Tibial artery (tissue), 4 donors: Measurements from ENCODE around the gene EIF3F.
A peak's percentile ranks its signal among the peaks of the same experiment; 100 is the strongest.

ENCODE experiments used
- DNase-seq, 2 donors: peaks; one replicate each; pipeline ENCODE4 v3.0.0-alpha.2; 2019
- H3K27ac ChIP-seq, 2 donors: fragments of 200-600 bp; sonication (generic) in 1 of 2; 1 replicate in 1 of 2; 2 replicates in 1 of 2; pipeline ENCODE4 v1.5.1; 2018 to 2019; ENCODE audit warnings: mild to moderate bottlenecking in 1 of 2
- H3K27me3 ChIP-seq, 2 donors: fragments of 200-600 bp; sonication (generic) in 1 of 2; one replicate each; pipeline versions ENCODE4 v1.5.1 to v1.6.0; 2016 to 2019
- H3K36me3 ChIP-seq, 3 donors: fragments of 200-600 bp; sonication (generic) in 2 of 3; one replicate each; pipeline ENCODE4 v1.5.1; 2016 to 2019; ENCODE audit warnings: mild to moderate bottlenecking in 2 of 3
- H3K4me1 ChIP-seq, 4 donors: fragments of 200-600 bp; sonication (generic) in 2 of 4; 1 replicate in 3 of 4; 2 replicates in 1 of 4; pipeline ENCODE4 v1.5.1; 2016 to 2019
- H3K4me3 ChIP-seq, 2 donors: fragments of 200-600 bp; sonication (generic) in 1 of 2; 1 replicate in 1 of 2; 2 replicates in 1 of 2; pipeline ENCODE4 v1.5.1; 2018 to 2019; ENCODE audit warnings: mild to moderate bottlenecking in 2 of 2
- H3K9me3 ChIP-seq, 3 donors: fragments of 200-600 bp; sonication (generic) in 1 of 3; one replicate each; pipeline ENCODE4 v1.5.1; 2016 to 2019
- intact Hi-C: fragments of 100-400 bp; cut with DNase I; formaldehyde crosslinking; loops from one replicate; pipeline ENCODE4 v1.15.0; 2023; ENCODE audit warnings: low total_unique reads
- TF ChIP-seq, protein P1 (sequence below), 2 experiments: fragments of 200-600 bp in 1 of 2; fragments of 450-650 bp in 1 of 2; IDR thresholded peaks; one replicate each; pipeline ENCODE4 v1.5.1; 2017 to 2019; ENCODE audit warnings: antibody characterized with exemption in 2 of 2, mild to moderate bottlenecking in 1 of 2, moderate library complexity in 1 of 2

Gene EIF3F

DNA sequence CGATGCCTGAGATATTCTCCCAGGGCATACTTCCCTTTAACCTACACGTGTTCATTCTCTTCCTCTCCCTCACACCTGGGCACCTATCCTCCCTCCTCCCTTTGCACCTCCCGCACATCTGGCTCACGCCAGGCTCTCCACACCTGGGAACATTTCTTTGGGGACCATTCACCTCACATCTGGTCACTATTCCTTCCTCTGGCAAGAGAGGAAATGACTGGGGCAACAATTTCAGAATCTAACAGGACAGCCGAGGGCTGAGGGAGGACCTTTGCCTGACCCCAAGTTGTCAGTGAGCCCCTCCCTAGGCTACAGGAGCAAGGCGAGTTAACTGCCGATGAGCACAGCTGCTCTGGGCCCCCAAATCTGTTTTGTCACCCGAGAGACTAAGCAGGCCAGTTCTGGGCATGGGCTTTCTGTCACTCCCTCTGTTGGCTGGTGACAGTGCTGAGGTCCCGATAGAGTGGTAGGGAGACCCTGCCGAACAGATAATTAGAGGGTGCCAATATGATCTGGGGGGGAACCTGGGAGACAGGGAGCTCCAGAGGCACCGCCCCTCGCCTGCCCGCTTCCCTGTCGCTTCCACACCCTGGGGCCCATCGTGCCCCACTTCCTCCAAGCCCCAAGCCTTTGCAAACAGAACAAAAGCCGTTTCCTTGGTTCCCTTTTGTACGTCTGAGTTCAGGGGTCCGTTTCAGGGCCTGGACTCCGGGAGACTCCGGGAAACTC lies 45.6 kb downstream of the EIF3F start:
- intact Hi-C loops = loop anchor here (2.0 kb wide), 1 partner anchor 56 kb away; no protein-coding TSS in a partner anchor
- Histone ChIP-seq H3K4me3 (no peak overlapping the region), H3K27me3 (peaks cover 0 to 30% of the 10 kb centered on the region in 2 donors), H3K27ac (no peak overlapping the region), H3K9me3 (no peaks in the 10 kb centered on the region), H3K4me1 (peaks cover 0 to 10% (median 2%) of the 10 kb centered on the region in 4 donors), H3K36me3 (no peaks in the 10 kb centered on the region)
- TF ChIP-seq, protein P1, sequence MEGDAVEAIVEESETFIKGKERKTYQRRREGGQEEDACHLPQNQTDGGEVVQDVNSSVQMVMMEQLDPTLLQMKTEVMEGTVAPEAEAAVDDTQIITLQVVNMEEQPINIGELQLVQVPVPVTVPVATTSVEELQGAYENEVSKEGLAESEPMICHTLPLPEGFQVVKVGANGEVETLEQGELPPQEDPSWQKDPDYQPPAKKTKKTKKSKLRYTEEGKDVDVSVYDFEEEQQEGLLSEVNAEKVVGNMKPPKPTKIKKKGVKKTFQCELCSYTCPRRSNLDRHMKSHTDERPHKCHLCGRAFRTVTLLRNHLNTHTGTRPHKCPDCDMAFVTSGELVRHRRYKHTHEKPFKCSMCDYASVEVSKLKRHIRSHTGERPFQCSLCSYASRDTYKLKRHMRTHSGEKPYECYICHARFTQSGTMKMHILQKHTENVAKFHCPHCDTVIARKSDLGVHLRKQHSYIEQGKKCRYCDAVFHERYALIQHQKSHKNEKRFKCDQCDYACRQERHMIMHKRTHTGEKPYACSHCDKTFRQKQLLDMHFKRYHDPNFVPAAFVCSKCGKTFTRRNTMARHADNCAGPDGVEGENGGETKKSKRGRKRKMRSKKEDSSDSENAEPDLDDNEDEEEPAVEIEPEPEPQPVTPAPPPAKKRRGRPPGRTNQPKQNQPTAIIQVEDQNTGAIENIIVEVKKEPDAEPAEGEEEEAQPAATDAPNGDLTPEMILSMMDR (IDR thresholded peaks at IDR 0.05) = no peak
- DNase-seq = no peak

GRCh38 chr11:8033305-8034105 lies 46.4 kb downstream of the EIF3F start:
- intact Hi-C loops = loop anchor here (2.0 kb wide), 1 partner anchor 55 kb away; no protein-coding TSS in a partner anchor
- Histone ChIP-seq H3K9me3 (no peaks in the 10 kb centered on the region), H3K4me3 (no peak overlapping the region), H3K36me3 (no peaks in the 10 kb centered on the region), H3K27me3 (peaks cover 0 to 30% of the 10 kb centered on the region in 2 donors), H3K27ac (no peak overlapping the region), H3K4me1 (peaks cover 0 to 10% (median 2%) of the 10 kb centered on the region in 4 donors)
- TF ChIP-seq, protein P1 (IDR thresholded peaks at IDR 0.05) = peak; percentile 82 to 87
- DNase-seq = peak; percentile 78 to 82

- Histone ChIP-seq H3K4me3 (no peak overlapping the region), H3K27me3 (peaks cover 0 to 30% of the 10 kb centered on the region in 2 donors), H3K4me1 (peaks cover 0 to 10% (median 2%) of the 10 kb centered on the region in 4 donors), H3K36me3 (no peaks in the 10 kb centered on the region), H3K27ac (no peak overlapping the region), H3K9me3 (no peaks in the 10 kb centered on the region)
- intact Hi-C loops = no loop called here
- no peak for DNase-seq
- TF ChIP-seq, protein P1 (IDR thresholded peaks at IDR 0.05) = no peak
Measured at GRCh38 chr11:8034106-8034585, 47.0 kb downstream of the EIF3F start.

DNA sequence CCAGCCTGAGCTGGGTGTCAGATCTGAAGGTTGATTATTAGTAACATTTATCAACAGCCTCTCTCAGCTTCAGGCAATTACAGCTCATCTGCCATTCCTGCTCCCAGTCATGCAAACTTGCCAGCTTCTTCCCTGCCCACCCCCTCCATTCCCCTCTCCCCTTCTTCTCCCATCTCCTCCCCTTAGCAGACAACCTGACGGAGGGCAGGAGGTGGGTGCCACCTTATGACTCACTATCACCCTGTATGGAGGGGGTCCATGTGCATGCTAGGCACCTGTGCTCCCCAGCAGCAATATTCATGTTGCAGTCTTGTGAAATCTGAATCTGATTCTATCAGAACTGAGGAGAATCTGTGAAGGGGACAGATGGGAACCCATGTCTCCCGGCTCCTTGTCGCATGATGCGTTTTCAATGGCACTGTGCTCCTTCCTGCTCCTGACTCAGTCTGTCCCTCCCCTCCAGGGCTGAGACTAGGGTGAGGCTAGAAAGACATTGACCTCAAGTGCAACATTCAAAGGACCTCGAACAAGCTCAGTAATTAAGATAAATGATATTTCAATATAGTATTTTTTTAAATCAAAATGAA lies 47.6 kb downstream of the EIF3F start:
- no peak for DNase-seq
- intact Hi-C loops = no loop called here
- no peak overlapping the region for H3K27ac ChIP-seq

More for the DNA sequence above, 47.6 kb downstream of the EIF3F start:
- H3K9me3 ChIP-seq = no peaks in the 10 kb centered on the region
- H3K36me3 ChIP-seq = no peaks in the 10 kb centered on the region
- peaks cover 0 to 8% (median 2%) of the 10 kb centered on the region in 4 donors for H3K4me1 ChIP-seq
- no peak overlapping the region for H3K4me3 ChIP-seq
- TF ChIP-seq, protein P1 (IDR thresholded peaks at IDR 0.05) = no peak
- peaks cover 0 to 29% of the 10 kb centered on the region in 2 donors for H3K27me3 ChIP-seq
